IMR-90 (cell line): Measurements from ENCODE around the gene SH3BP4. TPM values are rescaled to one million over a fixed set of nuclear protein-coding genes. Genes with fewer than 3 reads are reported as not detected.
A peak's percentile ranks its signal among the peaks of the same experiment; 100 is the strongest.

Source experiments
- ATAC-seq: fragments of 200-7000 bp; cut with Tn5 transposase; 2 replicates; pipeline ENCODE4 v1.9.1; 2020; ENCODE audit warnings: low read depth, mild to moderate bottlenecking, moderate library complexity
- BruUV-seq: library from RNA; stranded (reverse); fragments of 400-500 nt; replicated peaks from 2 replicates; lab custom pipeline; 2021; lab: Mats Ljungman, UMichigan
- CTCF ChIA-PET: fragments of 300-600 bp; formaldehyde crosslinking; extraction: SDS; loops from one replicate; lab custom pipeline; 2021; ENCODE audit warnings: antibody characterized with exemption; lab: Yijun Ruan, JAX
- POLR2A ChIA-PET: fragments of 300-600 bp; sonication (Branson Sonifier 250); formaldehyde crosslinking; loops from one replicate; lab custom pipeline; 2022; ENCODE audit warnings: antibody characterized with exemption; ENCODE audit not compliant: unreplicated experiment; lab: Charles Lee
- DNase-seq: peaks from one replicate; pipeline ENCODE4 v3.0.0; 2013
- H2AFZ ChIP-seq: replicated peaks from 2 replicates; pipeline ENCODE3; 2013; ENCODE audit warnings: low read length, mild to moderate bottlenecking; ENCODE audit not compliant: poor library complexity
- H2AK5ac ChIP-seq: 2 replicates; pipeline ENCODE4 v1.6.1; 2013; ENCODE audit warnings: low read depth, low read length, inconsistent platforms
- H2AK9ac ChIP-seq: replicated peaks from 2 replicates; pipeline ENCODE3; 2013; ENCODE audit warnings: mild to moderate bottlenecking, low read depth, low read length, moderate library complexity; ENCODE audit not compliant: poor library complexity
- H2BK120ac ChIP-seq: 2 replicates; pipeline ENCODE4 v1.6.1; 2013; ENCODE audit warnings: low read depth, low read length, inconsistent platforms
- H2BK15ac ChIP-seq: 3 replicates; pipeline ENCODE4 v1.6.1; 2013; ENCODE audit warnings: low read depth, low read length, inconsistent platforms
- H2BK20ac ChIP-seq: 2 replicates; pipeline ENCODE4 v1.6.1; 2013; ENCODE audit warnings: low read depth, mild to moderate bottlenecking, inconsistent platforms, low read length, moderate library complexity
- H2BK5ac ChIP-seq: 2 replicates; pipeline ENCODE4 v1.6.1; 2013; ENCODE audit warnings: mild to moderate bottlenecking, low read depth, low read length, inconsistent platforms; ENCODE audit not compliant: poor library complexity, severe bottlenecking
- H3K14ac ChIP-seq: replicated peaks from 2 replicates; pipeline ENCODE4 v1.6.1; 2013; ENCODE audit warnings: low read depth, low read length, inconsistent platforms
- H3K18ac ChIP-seq: 2 replicates; pipeline ENCODE4 v1.6.1; 2013; ENCODE audit warnings: low read depth, low read length, control low read depth
- H3K23ac ChIP-seq: 2 replicates; pipeline ENCODE4 v1.6.1; 2013; ENCODE audit warnings: low read depth, low read length, inconsistent platforms
- H3K27ac ChIP-seq: 2 replicates; pipeline ENCODE4 v1.5.1; 2013; ENCODE audit warnings: mild to moderate bottlenecking, control low read depth, low read length; ENCODE audit not compliant: insufficient read depth
- H3K27me3 ChIP-seq: 2 replicates; pipeline ENCODE4 v1.6.1; 2013; ENCODE audit warnings: low read length; ENCODE audit not compliant: control insufficient read depth, insufficient read depth
- H3K36me3 ChIP-seq: 2 replicates; pipeline ENCODE4 v1.6.1; 2013; ENCODE audit warnings: low read length, mixed read lengths; ENCODE audit not compliant: control insufficient read depth, insufficient read depth
- H3K4ac ChIP-seq: 2 replicates; pipeline ENCODE4 v1.6.1; 2013; ENCODE audit warnings: low read depth, low read length, inconsistent platforms
- H3K4me1 ChIP-seq: 2 replicates; pipeline ENCODE4 v1.6.1; 2013; ENCODE audit warnings: low read length, mixed read lengths; ENCODE audit not compliant: control insufficient read depth, insufficient read depth
- H3K4me2 ChIP-seq: 2 replicates; pipeline ENCODE4 v1.6.1; 2013; ENCODE audit warnings: low read depth, mild to moderate bottlenecking, control low read depth, low read length, moderate library complexity
- H3K4me3 ChIP-seq: 2 replicates; pipeline ENCODE4 v1.5.1; 2013; ENCODE audit warnings: low read depth, mild to moderate bottlenecking, control low read depth, low read length, moderate library complexity; ENCODE audit not compliant: insufficient read depth
- H3K56ac ChIP-seq: 2 replicates; pipeline ENCODE4 v1.6.1; 2013; ENCODE audit warnings: low read length, inconsistent platforms; ENCODE audit not compliant: insufficient read depth; ENCODE audit errors: extremely low read depth
- H3K79me1 ChIP-seq, 2 experiments: 2 replicates each; pipeline ENCODE4 v1.6.1; 2013; ENCODE audit warnings: low read length in 2 of 2, inconsistent platforms in 1 of 2, low read depth in 1 of 2
- H3K9ac ChIP-seq: 2 replicates; pipeline ENCODE4 v1.6.1; 2013; ENCODE audit warnings: low read depth, low read length, control low read depth
- H3K9me1 ChIP-seq: 2 replicates; pipeline ENCODE4 v1.6.1; 2013; ENCODE audit warnings: low read length, inconsistent platforms; ENCODE audit not compliant: insufficient read depth
- H3K9me3 ChIP-seq: 2 replicates; pipeline ENCODE4 v1.6.1; 2013; ENCODE audit warnings: low read length; ENCODE audit not compliant: control insufficient read depth, insufficient read depth
- H4K20me1 ChIP-seq: 2 replicates; pipeline ENCODE4 v1.6.1; 2013; ENCODE audit warnings: low read length, inconsistent platforms; ENCODE audit not compliant: insufficient read depth
- H4K5ac ChIP-seq: 2 replicates; pipeline ENCODE4 v1.6.1; 2013; ENCODE audit warnings: mild to moderate bottlenecking, low read depth, low read length, control low read depth
- H4K8ac ChIP-seq, 2 experiments: 2 replicates each; pipeline ENCODE4 v1.6.1; 2013; ENCODE audit warnings: low read depth in 2 of 2, low read length in 2 of 2, control low read depth in 1 of 2, inconsistent platforms in 1 of 2
- H4K91ac ChIP-seq: 2 replicates; pipeline ENCODE4 v1.6.1; 2013; ENCODE audit warnings: low read depth, low read length, inconsistent platforms; ENCODE audit not compliant: insufficient read depth
- BHLHE40 ChIP-seq: fragments of 150-350 bp; IDR thresholded peaks from 2 replicates; pipeline ENCODE4 v1.6.1; 2016; ENCODE audit warnings: mild to moderate bottlenecking, low read depth, low read length
- CEBPB ChIP-seq: IDR thresholded peaks from 2 replicates; pipeline ENCODE4 v1.6.1; 2012; ENCODE audit warnings: low read depth, low read length, improper control_type of control experiment
- CHD1 ChIP-seq: IDR thresholded peaks from 2 replicates; pipeline ENCODE4 v1.6.1; 2012; ENCODE audit warnings: low read depth, low read length, improper control_type of control experiment
- FOS ChIP-seq: fragments of 150-350 bp; IDR thresholded peaks from 2 replicates; pipeline ENCODE4 v1.6.1; 2016; ENCODE audit warnings: low read depth, low read length
- MAFK ChIP-seq: IDR thresholded peaks from 2 replicates; pipeline ENCODE4 v1.6.1; 2012; ENCODE audit warnings: low read depth, low read length, improper control_type of control experiment
- NFE2L2 ChIP-seq: fragments of 150-350 bp; IDR thresholded peaks from 2 replicates; pipeline ENCODE4 v1.6.1; 2016; ENCODE audit warnings: low read depth, mild to moderate bottlenecking, low read length
- POLR2A ChIP-seq: IDR thresholded peaks from 2 replicates; pipeline ENCODE4 v1.6.1; 2012; ENCODE audit warnings: mild to moderate bottlenecking, low read depth, low read length
- RCOR1 ChIP-seq: IDR thresholded peaks from 2 replicates; pipeline ENCODE4 v1.6.1; 2012; ENCODE audit warnings: mild to moderate bottlenecking, low read length, improper control_type of control experiment; ENCODE audit not compliant: insufficient replicate concordance
- RFX5 ChIP-seq: IDR thresholded peaks from 2 replicates; pipeline ENCODE4 v1.8.0; 2012; ENCODE audit warnings: low read depth, mild to moderate bottlenecking, low read length, moderate library complexity
- WGBS, 2 experiments: methylation state at CpG; one replicate each; pipeline versions ENCODE4 v1.1.5 to v1.1.7; 2013; ENCODE audit warnings: missing lambda C conversion rate in 2 of 2; ENCODE audit not compliant: insufficient read length in 1 of 2; ENCODE audit errors: extremely low coverage in 2 of 2; 5-methylcytosine and 5-hydroxymethylcytosine counted together
- dilution Hi-C: fragments of 300-500 bp; cut with HindIII; formaldehyde crosslinking; loops from one replicate; pipeline ENCODE4 v1.14.3; 2018; ENCODE audit warnings: low sequenced_read_pairs; ENCODE audit not compliant: unreplicated experiment
- in situ Hi-C: fragments of 300-500 bp; cut with MboI; formaldehyde crosslinking; loops from 3 replicates; pipeline ENCODE4 v1.14.3; 2019; ENCODE audit warnings: low sequenced_read_pairs, inconsistent platforms, mixed read lengths
- intact Hi-C: fragments of 100-400 bp; cut with micrococcal nuclease; formaldehyde crosslinking; loops from 2 replicates; pipeline ENCODE4 v1.10.0; 2022
- polyA plus RNA-seq, 3 experiments: library from polyadenylated mRNA; depleted of rRNA; stranded (reverse); fragments of >200 nt; gene quantifications; 2 replicates each; pipeline ENCODE4 v1.2.3, GENCODE V29; 2012; ENCODE audit warnings: low replicate concordance in 1 of 3
- total RNA-seq: library from RNA; depleted of rRNA; stranded (reverse); fragments of >200 nt; gene quantifications from 2 replicates; pipeline ENCODE4 v1.2.3, GENCODE V29; 2012
- TF ChIP-seq, protein P1 (sequence below): fragments of 150-350 bp; IDR thresholded peaks from 2 replicates; pipeline ENCODE4 v1.6.1; 2016; ENCODE audit warnings: low read depth, mild to moderate bottlenecking, low read length, moderate library complexity, borderline replicate concordance
- TF ChIP-seq, protein P2 (sequence below): conservative IDR thresholded peaks from 2 replicates; pipeline ENCODE4 v1.5.1; 2012; ENCODE audit warnings: mild to moderate bottlenecking, low read depth, low read length, improper control_type of control experiment
- TF ChIP-seq, protein P3 (sequence below): fragments of 150-350 bp; IDR thresholded peaks from 2 replicates; pipeline ENCODE4 v1.6.1; 2017; ENCODE audit warnings: mild to moderate bottlenecking, antibody characterized with exemption, low read length, low read depth

Gene SH3BP4
- total and polyA plus RNA-seq, 2 of the 4 experiments (the other 2 are of a cell fraction) = 104 to 122 TPM

DNA sequence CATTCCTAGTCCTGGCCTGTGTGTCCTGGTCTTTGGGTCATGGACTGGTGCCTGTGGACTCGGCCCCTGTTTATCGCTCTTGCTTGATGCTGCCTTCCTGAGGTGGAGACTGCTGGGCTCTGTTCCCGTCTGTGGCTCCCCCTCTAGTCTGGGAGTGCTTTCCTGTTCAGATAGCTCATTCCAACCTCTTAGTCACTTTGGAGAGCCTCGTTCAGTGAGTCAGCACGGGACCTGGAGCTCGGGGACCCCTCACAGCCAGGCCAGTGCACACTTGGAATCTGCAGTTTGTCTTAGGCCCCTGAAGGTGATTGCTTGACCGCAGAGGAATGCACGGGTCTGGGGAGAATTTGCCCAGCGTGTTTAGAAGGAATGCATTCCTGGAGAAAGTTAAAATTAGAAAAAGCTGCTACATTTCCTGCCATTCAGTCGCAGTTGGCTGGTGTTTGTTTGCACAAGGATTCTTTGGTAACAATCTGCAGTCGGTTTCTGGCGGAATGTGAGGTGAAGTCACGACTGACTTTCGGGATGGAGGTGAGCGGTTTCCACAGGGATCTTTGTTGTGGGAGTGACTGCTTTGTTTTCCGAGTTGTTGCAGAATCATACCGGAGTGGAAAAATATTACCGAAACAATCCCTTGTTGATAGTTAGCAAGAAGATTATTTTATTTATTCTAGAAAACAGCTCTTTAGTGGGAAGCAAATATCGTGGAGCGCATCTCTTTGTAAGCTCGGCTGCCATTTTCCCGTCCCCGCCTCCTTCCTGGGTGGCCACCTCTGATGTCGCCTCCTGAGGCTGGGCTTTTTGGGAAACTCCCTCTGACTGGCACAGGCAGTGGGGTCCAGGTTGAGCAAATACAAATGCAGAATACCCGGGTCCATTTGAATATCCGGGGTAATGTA lies 29.6 kb downstream of the SH3BP4 start:
- Histone ChIP-seq H2BK15ac (peak overlapping the region; percentile 88; the same call in 1 of the 3 replicates), H2BK5ac (peak overlapping the region; percentile 94), H3K4me1 (peaks cover 53% of the 10 kb centered on the region), H3K14ac (peak overlapping the region; percentile 59), H2BK20ac (peak overlapping the region; percentile 94), H3K4ac (peak overlapping the region; percentile 98), H3K56ac (peak overlapping the region; percentile 90), H3K23ac (peak overlapping the region; percentile 91), H3K9me3 (no peaks in the 10 kb centered on the region; the same call in 1 of the 2 replicates), H4K8ac (peak overlapping the region; percentile 30 to 92; a peak in 3 of 4 replicates), H4K91ac (peak overlapping the region; percentile 89), H4K20me1 (peaks cover 91% of the 10 kb centered on the region), H3K4me3 (no peak overlapping the region), H3K9me1 (peaks cover 49% of the 10 kb centered on the region), H3K4me2 (peak overlapping the region; percentile 44), H3K27ac (peak overlapping the region; percentile 86), H3K9ac (peak overlapping the region; percentile 51; the same call in 1 of the 2 replicates), H3K79me1 (peaks cover 0 to 89% of the 10 kb centered on the region in 2 experiments; a peak in 3 of 4 replicates), H3K36me3 (peaks cover 33% of the 10 kb centered on the region), H3K18ac (peak overlapping the region; percentile 60), H2AFZ (peak overlapping the region; percentile 50), H4K5ac (peak overlapping the region; percentile 79), H2AK9ac (peak overlapping the region; percentile 74), H2BK120ac (peak overlapping the region; percentile 96), H2AK5ac (peak overlapping the region; percentile 87), H3K27me3 (no peaks in the 10 kb centered on the region)
- DNase-seq (peak; percentile 100), ATAC-seq (peak; percentile 82)
- CTCF ChIA-PET = interaction anchor here (0.6 to 1.6 kb wide), 5 partner anchors 9 to 417 kb away, joined by 3 to 7 read pairs (median 3); no protein-coding TSS in a partner anchor
- 6% methylated on average over 9 of the region's 26 CpGs; no CpG with 5 or more reads in 1 of the 2 experiments for WGBS, 2 experiments
- dilution Hi-C loops (no loop called here), intact Hi-C loops (loop anchor here (1.0 to 10.0 kb wide), 6 partner anchors 27 to 537 kb away; no protein-coding TSS in a partner anchor), in situ Hi-C loops (no loop called here)
- BruUV-seq = no TSS peak
- POLR2A ChIA-PET = interaction anchor here (0.5 to 0.9 kb wide), 3 partner anchors 11 to 26 kb away, joined by 3 to 9 read pairs (median 6); no protein-coding TSS in a partner anchor
- TF ChIP-seq, protein P1, sequence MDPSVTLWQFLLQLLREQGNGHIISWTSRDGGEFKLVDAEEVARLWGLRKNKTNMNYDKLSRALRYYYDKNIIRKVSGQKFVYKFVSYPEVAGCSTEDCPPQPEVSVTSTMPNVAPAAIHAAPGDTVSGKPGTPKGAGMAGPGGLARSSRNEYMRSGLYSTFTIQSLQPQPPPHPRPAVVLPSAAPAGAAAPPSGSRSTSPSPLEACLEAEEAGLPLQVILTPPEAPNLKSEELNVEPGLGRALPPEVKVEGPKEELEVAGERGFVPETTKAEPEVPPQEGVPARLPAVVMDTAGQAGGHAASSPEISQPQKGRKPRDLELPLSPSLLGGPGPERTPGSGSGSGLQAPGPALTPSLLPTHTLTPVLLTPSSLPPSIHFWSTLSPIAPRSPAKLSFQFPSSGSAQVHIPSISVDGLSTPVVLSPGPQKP = no peak
- peak; percentile 3; the same call in 1 of the 2 replicates for TF ChIP-seq MAFK
- TF ChIP-seq, protein P2, sequence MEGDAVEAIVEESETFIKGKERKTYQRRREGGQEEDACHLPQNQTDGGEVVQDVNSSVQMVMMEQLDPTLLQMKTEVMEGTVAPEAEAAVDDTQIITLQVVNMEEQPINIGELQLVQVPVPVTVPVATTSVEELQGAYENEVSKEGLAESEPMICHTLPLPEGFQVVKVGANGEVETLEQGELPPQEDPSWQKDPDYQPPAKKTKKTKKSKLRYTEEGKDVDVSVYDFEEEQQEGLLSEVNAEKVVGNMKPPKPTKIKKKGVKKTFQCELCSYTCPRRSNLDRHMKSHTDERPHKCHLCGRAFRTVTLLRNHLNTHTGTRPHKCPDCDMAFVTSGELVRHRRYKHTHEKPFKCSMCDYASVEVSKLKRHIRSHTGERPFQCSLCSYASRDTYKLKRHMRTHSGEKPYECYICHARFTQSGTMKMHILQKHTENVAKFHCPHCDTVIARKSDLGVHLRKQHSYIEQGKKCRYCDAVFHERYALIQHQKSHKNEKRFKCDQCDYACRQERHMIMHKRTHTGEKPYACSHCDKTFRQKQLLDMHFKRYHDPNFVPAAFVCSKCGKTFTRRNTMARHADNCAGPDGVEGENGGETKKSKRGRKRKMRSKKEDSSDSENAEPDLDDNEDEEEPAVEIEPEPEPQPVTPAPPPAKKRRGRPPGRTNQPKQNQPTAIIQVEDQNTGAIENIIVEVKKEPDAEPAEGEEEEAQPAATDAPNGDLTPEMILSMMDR = peak; percentile 44
- no peak for TF ChIP-seq RFX5
- peak; percentile 93 for TF ChIP-seq RCOR1
- no peak for TF ChIP-seq CHD1
- TF ChIP-seq, protein P3, sequence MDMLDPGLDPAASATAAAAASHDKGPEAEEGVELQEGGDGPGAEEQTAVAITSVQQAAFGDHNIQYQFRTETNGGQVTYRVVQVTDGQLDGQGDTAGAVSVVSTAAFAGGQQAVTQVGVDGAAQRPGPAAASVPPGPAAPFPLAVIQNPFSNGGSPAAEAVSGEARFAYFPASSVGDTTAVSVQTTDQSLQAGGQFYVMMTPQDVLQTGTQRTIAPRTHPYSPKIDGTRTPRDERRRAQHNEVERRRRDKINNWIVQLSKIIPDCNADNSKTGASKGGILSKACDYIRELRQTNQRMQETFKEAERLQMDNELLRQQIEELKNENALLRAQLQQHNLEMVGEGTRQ = no peak
- TF ChIP-seq BHLHE40 = peak; percentile 99
- TF ChIP-seq NFE2L2 = peak; percentile 75
- TF ChIP-seq CEBPB = peak; percentile 81
- TF ChIP-seq FOS = peak; percentile 93
- peak; percentile 71 for TF ChIP-seq POLR2A
